Activated gamma-delta T cell treated with anti-CD3 and anti-CD28 coated beads, Interleukin-2, amount 50 U/mL, for 16 hours (primary cell): Measurements from ENCODE around the gene TRIM65.
"Not testable (repeated sequence)": the region's sequence is repeated elsewhere in the genome, so short reads cannot be mapped to it uniquely, and the experiment has no call there.

Experiments
- DNase-seq: peaks from one replicate; pipeline ENCODE4 v3.0.0-alpha.2; 2020; ENCODE audit warnings: low read depth

Gene TRIM65

DNA sequence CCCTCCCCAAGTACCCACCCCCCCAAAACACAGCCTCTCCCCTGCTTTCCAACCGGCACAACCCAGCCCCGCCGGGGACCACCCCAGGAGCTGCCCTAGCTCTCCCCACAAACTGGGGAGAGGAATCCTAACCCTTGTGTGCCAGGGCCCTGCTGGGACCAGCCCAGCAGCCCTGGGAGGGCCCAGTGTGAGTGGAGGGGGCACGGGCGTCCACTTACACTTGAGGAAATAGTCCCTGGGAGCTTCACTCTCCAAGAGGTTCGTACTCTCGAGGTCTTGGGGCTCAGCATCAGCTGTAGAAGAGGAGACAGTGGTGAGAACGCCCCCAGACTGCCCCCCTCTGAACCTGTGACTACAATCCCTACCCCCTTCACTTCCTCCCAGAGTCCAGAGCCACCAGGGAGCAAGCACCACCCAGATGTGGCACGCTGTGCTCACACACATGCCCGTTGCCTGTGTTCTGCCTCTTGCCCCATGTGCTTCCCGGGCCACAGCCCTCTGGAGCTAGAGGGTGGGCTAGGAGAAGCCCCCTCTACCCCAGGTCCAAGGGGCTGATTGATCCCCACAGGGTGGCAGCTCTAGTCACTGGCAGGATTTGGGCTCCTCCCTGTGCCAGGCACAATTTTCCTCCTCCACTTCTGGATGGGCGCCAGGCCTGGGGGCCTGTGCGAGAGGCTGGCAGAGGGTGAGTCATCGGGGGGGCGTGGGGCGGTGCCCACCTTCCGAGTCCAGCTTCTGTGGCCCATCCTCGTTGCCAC is 21.4 kb downstream of the TRIM65 start:
- DNase-seq: no peak

DNA sequence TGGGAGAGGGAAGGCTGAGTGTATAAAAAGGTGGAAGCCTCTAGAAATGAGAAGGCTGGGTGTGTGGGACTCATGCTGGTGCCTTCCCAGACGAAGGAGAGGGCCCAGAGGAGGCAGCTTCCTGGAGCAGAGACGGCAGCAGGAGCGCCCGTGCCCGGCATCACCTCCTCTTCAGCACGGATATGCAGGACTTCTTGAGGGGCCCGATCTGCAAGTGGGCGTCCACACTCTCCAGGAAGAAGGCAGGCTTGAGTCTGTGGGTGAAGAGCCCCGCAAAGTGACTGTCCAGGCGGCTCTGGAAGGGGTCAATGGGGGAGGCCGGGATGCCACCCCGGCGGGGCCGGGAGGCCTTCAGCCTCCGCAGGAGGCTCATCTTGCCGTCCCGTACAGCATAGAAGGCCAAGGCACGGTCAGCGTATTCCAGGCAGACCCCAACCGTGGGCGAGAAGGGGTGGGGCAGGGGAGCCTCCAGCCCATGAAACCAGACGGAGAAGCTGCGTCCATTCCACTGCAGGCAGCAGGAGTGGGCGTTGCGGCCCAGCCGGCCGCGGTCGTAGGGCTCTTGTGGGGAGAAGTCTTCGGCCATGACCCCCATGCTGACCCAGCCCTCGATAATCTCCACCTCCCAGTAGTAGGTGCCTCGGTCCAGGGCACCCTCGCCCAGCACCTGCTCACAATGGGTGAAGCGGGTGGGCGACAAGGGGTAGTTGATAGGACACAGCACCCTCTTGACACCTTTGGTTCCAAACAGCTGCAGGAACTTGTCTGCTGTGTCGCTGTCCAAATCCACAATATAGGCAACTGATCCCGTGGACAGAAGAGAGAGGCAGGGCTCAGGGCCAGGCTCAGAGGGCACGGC is 22.2 kb downstream of the TRIM65 start:
- no peak for DNase-seq

DNA sequence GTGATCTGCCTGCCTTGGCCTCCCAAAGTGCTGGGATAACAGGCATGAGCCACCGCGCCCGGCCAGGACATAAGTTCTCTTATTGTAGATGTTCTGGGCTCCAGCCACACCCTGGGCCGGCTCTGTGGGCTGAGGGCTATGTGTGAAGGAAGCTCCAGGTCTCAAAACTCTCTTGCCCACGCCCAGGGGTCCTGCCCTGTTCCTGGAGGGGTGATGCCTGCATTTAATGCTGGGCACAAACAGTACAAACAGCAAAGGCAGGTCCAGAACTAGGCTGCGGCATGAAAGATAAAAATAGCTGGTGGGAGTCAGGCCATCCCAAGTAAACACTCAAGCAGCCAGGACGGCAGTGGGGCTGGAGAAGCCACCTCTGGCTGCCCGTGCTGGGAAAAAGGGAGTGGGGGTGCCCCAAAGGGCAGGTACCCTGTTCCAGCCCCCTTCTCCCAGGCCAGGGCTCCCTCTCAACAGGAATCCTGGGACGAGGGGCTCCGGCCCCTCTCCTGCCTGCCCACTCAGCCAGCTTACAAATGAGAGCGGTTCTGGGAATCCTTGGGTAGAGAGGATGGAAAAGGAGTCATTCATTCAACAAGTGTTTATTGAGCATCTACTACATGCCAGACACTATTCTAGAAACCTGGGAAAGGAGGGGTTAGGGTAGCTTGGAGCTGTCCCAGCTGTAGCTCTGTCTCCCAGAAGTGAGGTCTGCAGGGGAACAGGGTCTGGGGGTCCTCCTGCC is 23.0 kb downstream of the TRIM65 start:
- no peak for DNase-seq

DNA sequence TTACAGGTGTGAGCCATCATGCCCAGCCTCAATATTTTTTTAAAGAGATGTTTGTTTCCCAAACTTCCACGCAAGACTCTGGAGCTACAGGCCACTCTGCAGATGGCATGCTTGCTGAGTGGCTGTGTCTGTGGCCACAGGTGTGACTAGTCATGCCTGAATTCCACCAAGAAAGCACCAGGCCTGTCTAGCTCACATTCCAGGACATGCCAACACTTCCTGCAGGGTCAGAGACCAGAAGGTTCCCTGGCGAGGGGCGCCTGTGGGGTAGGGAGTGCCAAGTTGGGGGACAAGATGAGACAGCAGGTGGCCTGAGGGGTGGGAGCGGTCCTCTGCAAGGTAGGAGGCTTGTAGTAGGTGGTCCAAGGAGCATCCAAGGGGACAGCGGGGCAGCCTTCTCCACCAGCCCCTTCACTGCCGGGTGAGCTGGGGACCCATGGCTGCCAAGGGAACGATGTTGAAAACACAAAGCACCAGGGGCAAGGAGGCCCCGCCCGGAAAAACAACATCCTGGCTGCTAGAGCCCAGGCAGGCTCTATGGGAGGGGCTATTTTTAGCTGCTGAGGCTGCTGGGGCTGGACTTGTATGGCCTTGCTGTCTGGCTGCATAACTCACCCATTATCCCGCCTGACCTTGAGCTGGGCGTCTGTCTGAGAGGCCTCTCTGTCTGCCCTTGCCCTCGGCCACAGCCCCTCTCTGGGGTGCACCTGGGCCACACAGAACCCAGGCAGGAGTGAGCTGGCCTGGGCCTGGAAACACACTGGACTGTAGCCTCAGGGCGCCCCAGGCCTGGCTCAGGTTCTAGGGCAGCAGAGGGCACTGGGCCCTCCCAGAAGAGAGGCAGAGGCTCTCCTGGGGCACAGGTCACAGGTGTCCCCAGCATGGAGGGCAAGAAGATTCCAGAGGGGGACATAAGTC is 24.1 kb downstream of the TRIM65 start:
- DNase-seq: no peak

DNA sequence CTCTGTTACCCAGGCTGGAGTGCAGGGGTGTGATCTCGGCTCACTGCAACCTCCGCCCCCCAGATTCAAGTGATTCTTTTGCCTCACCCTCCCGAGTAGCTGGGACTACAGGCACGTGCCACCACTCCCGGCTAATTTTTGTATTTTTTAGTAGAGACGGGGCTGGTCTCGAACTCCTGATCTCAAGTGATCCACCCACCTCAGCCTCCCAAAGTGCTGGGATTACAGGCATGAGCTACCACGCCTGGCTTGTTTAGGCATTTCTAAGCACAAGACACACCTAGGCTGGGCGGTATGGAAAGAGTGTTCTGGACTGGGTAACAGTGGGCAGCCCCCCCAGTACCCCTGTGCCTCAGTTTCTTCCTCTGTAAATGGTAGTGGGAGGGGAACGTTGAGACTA is 26.5 kb downstream of the TRIM65 start:
- not testable (repeated sequence) for DNase-seq

DNA sequence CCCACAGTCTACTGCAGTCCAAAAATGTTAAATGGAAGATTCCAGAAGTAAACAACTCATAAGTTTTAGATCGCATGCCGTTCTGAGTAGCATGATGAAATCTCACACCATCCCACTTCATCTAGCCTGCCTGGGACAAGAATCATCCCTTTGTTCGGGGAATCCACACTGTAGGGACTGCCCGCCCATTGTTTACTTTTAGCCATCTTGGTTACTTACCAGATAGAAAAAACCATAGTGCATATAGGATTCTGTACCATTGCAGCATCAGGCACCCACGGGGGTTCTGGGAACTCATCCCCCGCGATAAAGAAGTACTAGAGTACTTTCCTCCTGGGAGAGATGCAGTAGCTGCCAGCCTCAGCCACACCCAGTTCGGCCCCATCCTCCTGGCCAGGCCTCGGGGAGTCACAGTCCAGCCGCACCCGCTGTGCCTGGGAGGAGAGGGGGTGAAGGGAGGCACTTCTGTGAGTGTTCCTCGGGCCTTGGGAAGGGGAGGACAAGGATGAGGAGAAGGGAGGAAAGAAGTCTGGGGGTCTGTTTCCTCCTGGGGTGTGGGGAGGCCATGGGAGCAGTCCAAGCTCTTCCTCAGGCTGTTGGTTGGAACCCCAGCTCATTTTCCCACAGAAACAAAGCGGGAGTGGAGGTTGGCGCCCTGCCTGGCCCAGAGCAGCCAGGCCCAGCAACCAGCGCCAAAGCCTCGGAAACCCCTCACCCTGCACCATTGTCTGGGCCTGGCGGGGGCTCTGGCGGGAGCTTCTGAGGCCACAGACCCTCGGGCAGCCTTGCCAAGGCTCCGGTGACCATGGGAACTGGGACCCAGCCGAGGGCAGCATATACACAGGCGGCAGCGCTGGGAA is 27.2 kb downstream of the TRIM65 start:
- DNase-seq: no peak

DNA sequence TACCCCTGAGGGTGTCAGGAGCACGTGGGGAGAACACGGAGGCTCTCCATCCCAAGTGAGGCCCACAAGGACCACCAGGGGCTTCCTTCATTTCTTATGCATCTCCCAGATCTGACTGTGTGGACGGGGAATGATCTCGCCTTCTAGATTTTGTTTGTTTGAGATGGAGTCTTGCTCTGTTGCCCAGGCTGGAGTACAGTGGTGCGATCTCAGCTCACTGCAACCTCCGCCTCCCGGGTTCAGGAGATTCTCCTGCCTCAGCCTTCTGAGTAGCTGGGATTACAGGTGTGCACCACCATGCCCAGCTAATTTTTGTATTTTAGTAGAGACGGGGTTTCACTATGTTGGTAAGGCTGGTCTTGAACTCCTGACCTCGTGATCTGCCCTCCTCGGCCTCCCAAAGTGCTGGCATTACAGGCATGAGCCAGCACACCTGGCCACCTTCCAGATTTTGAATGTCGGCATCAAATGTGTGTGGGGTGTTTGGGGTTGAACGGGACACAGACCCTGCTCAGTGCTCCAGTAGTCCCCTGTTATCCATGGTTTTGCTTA is 27.9 kb downstream of the TRIM65 start:
- DNase-seq: not testable (repeated sequence)

DNA sequence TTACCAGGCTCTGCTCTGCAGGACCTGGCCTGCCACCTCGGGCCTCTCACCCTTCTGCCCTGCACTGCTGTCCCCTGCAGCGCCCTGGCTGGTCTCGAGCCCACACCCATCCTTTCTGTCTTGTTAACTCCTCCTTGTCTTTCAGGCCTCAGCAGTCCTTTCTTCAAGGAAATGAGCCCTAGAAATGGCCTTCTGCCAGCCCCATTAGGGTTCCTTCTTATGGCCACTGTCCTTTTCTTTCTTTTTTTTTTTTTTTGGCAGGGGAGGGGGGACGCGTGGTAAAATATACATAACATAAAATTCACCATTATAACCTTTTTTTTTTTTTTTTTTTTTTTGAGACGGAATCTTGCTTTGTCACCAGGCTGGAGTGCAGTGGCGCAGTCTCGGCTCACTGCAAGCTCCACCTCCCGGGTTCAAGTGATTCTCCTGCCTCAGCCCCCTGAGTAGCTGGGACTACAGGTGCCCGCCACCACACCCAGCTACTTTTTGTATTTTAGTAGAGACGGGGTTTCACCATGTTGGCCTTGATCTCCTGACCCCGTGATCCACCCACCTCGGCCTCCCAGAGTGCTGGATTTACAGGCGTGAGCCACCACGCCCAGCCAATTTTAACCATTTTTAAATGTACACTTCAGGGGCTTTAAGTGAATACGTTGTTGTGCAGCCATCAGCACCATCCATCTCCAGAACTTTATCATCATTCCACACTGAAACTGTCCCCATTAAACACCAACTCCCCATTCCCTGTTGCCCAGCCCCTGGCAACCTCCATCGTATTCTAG is 31.2 kb downstream of the TRIM65 start:
- not testable (repeated sequence) for DNase-seq

DNA sequence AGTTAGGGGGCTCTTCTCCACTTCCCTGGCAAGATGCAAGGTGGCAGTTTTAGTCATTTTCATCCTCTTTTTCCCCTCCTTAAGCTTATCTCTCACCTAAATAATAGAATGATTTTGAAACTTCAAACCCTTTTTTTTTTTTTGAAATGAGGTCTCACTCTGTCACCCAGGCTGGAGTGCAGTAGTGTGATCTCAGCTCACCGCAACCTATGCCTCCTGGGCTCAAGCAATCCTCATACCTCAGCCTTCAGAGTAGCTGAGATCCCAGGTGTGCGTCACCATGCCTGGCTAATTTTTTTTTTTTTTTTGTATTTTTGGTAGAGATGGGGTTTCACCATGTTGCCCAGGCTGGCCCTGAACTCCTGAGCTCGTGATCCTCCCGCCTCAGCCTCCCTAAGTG is 31.9 kb downstream of the TRIM65 start:
- DNase-seq: not testable (repeated sequence)

DNA sequence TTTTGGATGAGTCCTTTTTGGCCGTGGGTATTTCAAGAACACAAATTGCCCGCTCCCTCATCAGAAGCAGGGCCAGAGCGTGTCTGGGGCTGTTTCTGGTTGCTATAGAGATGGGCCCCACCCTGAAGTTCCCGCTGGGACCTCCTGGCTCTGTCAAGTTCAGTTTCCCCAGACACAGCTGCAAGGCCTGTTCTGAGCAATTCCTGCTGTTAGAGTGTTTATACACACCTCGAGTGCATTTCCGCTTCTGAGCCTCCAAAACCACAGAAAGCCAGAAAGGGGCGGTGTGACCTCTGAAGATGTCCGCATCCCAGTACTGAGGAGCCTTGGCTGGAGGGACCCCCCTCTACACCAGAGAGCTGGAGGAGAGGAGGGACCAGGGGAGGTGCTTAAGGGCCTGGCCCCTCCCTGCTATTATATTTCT is 32.3 kb downstream of the TRIM65 start:
- no peak for DNase-seq

DNA sequence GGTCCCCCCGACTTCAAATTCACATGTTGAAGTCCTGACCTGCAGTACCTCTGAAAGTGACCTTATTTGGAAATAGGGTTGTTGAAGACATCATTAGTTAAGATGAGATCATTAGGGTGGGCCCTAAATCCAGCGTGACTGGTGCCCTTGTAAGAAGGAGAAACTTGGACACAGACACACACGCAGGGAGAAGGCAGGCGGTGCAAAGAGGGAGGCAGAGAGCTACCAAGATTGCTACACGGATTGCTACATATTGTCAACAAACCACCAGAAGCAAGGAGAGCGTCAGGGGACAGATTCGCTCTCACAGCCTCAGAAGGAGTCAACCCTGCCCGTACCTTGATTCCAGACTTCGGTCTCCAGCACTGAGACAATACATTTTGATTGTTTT is 34.8 kb downstream of the TRIM65 start:
- DNase-seq: no peak

DNA sequence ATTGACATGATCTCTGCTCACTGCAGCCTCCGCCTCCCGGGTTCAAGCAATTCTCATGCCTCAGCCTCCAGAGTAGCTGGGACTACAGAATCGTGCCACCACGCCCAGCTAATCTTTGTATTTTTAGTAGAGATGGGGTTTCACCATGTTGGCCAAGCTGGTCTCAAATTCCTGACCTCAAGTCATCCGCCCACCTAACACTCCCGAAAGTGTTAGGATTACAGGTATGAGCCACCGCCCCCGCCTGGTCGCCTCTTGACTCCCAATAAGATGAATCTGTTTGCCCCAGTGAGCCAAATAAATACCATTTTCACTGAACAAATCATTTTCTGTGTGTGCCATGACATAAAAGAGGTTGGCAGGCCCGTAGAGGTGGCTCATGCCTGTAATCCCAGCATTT is 37.4 kb downstream of the TRIM65 start:
- DNase-seq: not testable (repeated sequence)

DNA sequence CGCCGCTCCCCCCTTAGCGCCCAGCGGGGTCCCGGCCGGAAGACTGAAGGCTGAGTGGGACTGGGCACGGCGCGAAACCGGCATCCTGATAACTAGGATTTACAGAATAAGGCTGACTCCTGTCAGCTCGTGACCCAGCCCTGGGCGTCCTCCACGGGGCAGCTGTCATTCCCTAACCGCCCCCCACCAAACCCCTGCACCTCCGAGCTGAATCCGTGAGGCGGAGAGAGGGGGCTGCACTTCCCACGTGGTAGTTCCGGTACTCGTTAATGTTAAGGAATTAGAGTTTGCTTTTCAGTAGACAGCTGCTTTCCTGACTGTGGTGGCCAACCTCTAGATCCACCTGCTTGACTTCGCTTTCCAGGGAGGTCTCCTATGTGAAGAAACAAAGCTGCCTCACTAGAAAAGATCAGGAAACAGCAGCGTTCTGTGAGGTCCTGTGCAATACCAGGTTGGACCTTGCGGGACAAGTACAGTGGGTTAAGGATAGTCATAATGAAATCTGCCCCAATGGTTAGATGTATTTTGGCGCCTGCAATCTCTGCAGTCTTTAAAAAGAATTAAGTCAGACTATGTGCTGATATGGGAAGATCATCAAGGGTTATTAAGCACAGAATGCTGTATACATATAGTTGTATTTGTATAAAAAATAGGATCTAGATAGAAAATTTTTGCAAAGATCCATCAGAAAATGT is 40.5 kb downstream of the TRIM65 start:
- DNase-seq: peak; percentile 33

DNA sequence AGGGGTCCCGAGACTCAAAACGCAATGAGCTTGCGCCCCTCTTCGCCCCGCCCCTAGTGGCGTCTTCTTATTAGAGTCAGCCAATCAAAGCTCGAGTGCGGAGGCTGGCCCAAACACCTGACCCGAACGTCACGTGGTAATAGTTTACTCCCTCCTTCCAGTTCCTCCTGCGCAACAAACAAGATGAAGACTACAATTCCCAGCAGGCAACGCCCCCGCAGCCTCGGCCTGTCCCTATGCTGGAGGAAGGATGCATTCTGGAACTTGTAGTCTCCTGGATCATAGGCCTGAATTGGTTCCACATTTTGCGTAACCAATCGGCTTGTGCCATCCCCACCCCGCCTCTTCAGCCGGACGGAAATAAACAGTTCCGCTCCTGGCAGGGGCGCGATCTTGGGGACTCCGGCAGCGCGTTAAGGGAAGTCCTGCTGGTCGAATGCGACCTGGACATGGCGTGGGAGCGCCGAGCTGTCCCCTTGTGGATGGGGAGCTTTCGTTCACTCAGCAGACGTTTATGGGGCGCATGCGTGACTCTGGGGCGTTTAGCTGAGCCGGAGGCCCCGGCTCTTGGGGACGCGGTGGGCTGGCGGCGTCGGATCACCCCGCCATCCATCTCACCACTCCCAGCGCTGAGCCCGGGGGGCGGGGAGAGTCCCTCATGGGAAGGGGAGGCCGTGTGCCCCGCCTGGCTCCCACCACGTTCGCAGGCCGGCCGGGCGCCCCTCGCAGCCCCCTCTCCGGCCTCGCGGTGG is 41.3 kb downstream of the TRIM65 start, which contains the start of gene WBP2:
Gene WBP2, minus strand, starts transcription at position 26 of the 752 bp plus-strand sequence. CDS start 38 bp downstream, outside the sequence.
- DNase-seq: peak; percentile 96

DNA sequence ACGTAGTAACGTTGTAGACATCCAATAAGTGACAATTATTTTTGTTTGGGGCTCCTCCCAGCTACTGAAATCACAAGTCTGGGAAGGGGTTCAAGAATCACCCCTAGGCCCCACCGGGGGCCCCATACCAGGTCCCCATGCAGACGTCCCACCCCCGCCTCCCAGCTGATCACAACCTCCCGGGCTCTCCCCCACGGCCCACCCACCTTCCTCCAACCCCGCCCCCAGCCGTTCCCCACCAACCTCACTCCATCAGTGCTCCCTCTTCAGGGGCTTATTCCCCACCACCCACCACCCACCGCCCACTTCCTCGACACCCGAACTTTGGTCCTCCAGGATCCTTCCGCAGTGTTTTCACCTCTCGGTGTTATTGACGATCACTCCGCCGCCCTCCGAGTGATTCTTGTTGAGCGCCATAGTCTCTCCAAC is 41.9 kb downstream of the TRIM65 start:
- DNase-seq: no peak

DNA sequence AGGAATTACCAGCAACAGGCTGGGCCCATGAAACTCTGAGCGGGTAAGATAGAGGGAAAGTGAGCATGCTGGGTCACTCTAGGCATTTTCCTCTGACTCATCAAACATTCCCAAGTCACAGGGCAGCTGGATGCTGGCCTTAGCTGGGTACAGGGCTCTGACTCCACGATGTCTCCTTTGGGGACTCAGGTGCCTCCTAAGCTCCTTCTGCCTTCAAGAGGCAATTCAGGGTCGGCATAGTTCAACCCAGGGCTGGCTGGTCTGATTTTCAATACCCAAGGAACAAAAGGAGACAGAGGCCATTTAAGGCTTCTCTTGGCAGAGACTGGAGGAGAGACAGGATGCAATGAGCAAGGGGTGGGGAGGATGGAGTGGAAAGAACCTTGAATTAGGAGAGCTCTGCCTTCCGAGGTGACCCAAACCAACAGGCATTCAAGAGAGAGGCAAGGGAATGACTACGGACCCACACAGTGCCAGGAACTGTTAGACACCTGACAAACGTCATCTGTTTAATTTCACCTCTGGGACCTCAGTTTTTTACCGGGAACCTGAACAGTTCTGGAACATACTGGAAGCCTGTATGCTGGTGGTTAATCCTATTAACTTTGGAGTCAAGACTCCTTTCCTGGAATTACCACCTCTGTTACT is 42.5 kb downstream of the TRIM65 start:
- no peak for DNase-seq

DNA sequence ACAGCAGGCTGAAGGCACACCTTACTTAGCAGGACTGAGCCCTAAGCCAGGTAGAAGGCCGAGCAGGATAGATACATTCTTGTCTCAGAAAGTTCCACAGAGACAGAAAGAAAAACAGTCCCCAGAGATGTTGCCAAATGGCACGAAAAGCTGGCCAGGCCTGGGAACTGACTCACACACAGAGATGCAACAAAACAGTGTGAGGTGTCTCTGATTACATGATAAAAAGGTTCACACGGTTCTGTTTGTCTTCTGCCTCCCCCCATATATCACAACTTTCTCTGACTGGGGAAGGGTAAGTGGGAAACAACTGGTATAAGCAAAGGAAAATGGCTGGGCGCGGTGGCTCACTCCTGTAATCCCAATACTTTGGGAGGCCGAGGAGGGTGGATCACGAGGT is 43.3 kb downstream of the TRIM65 start:
- no peak for DNase-seq

DNA sequence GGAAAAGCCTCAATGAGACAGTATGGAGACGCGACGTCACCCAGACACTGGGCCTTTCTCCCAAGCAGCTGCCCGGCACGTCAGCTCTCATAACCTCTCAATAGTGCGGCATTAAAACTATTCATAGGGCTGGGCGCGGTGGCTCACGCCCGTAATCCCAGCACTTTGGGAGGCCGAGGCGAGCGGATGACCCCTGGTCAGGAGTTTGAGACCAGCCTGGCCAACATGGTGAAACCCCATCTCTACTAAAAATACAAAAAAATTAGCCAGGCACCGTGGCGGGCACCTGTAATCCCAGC is 45.1 kb downstream of the TRIM65 start:
- not testable (repeated sequence) for DNase-seq
